Erythroblast (primary cell): ENCODE measurements around the gene CNTNAP5.

Experiments used
- GATA1 ChIP-seq: IDR thresholded peaks from 2 replicates; pipeline ENCODE4 v1.6.1; 2011; ENCODE audit warnings: low read depth, mild to moderate bottlenecking, control low read depth, low read length, moderate library complexity
- POLR2A ChIP-seq: IDR thresholded peaks from 2 replicates; pipeline ENCODE4 v1.6.1; 2011; ENCODE audit warnings: mild to moderate bottlenecking, low read length

GRCh38 chr2:124323321-124323720 lies 298.2 kb downstream of the CNTNAP5 start:
- TF ChIP-seq POLR2A = no peak
- TF ChIP-seq GATA1 = no peak
